ENCODE results near the gene VPS4B. TPM values are rescaled to one million over a fixed set of nuclear protein-coding genes. Genes with fewer than 3 reads are reported as not detected.

VPS4B gene
- polyA plus RNA-seq, 1 experiment = 17.0 TPM

DNA sequence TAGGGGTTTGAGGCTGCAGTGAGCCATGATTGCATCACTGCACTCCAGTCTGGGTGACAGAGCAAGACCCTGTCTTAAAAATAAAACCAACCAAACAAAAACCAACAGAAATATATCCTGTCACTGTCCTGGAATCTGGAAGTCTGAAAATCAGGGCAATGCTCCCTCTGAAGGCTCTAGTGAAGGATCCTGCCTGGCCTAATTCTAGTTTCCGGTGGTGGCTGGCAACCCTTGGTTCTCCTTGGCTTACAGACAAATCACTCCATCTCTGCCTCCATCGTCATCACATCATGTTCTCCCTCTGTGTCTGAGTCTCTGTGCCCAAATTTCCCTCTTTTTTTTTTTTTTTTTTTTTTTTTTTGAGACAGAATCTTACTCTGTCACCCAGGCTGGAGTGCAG lies 15.9 kb upstream of the VPS4B start:
- Histone ChIP-seq H3K36me3 (ENCODE audit: control insufficient read depth, insufficient read depth, low read length) (no peaks in the 10 kb centered on the region), H3K27me3 (ENCODE audit: control insufficient read depth, insufficient read depth, low read length) (peaks cover 2% of the 10 kb centered on the region; the same call in 1 of the 2 replicates), H3K4me3 (ENCODE audit: low read depth, low read length) (no peak overlapping the region)
- TF ChIP-seq, protein P1, sequence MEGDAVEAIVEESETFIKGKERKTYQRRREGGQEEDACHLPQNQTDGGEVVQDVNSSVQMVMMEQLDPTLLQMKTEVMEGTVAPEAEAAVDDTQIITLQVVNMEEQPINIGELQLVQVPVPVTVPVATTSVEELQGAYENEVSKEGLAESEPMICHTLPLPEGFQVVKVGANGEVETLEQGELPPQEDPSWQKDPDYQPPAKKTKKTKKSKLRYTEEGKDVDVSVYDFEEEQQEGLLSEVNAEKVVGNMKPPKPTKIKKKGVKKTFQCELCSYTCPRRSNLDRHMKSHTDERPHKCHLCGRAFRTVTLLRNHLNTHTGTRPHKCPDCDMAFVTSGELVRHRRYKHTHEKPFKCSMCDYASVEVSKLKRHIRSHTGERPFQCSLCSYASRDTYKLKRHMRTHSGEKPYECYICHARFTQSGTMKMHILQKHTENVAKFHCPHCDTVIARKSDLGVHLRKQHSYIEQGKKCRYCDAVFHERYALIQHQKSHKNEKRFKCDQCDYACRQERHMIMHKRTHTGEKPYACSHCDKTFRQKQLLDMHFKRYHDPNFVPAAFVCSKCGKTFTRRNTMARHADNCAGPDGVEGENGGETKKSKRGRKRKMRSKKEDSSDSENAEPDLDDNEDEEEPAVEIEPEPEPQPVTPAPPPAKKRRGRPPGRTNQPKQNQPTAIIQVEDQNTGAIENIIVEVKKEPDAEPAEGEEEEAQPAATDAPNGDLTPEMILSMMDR (IDR thresholded peaks at IDR 0.05; ENCODE audit: insufficient read depth, low read depth, low read length) = no peak
- CTCF ChIA-PET = interaction anchor here (0.7 to 5.0 kb wide), 17 partner anchors 10 to 498 kb away, joined by 3 to 44 read pairs (median 7); partner anchors contain the start of gene VPS4B
- DNase-seq (ENCODE audit: low read depth) = no peak
- POLR2A ChIA-PET = no interaction called here

DNA sequence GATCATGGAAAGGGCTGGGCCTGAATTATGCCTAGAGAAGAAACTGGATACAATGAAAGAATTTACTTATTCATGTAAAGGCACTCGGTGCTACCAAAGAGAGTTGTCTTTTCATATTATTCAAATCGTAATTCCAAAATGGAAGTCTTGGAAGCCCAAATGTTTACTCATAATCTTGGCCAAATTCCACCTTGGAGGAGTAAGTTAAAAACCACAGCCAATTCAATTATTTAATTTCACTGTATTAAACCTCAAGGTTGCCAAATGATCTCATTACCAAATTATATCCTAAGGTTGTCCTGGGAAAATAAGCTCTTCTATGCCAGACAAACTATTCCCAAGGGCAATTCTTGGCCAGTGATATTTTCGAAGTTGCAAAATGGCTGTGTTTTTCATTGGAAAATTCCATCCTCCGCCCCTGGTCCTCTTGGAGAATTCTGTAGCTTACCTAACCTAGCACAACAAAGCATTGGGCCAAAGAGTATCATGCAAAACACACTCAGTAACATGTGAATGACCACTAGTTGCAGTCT lies 11.1 kb upstream of the VPS4B start:
- ChIA-PET POLR2A (no interaction called here), CTCF (no interaction called here)
- no peak overlapping the region for H3K4me3 ChIP-seq (ENCODE audit: low read depth, low read length)
- H3K27me3 ChIP-seq (ENCODE audit: control insufficient read depth, insufficient read depth, low read length) = peaks cover 2% of the 10 kb centered on the region; the same call in 1 of the 2 replicates
- DNase-seq (ENCODE audit: low read depth) = peak; percentile 78
- H3K36me3 ChIP-seq (ENCODE audit: control insufficient read depth, insufficient read depth, low read length) = no peaks in the 10 kb centered on the region
- TF ChIP-seq, protein P1 (IDR thresholded peaks at IDR 0.05; ENCODE audit: insufficient read depth, low read depth, low read length) = no peak

DNA sequence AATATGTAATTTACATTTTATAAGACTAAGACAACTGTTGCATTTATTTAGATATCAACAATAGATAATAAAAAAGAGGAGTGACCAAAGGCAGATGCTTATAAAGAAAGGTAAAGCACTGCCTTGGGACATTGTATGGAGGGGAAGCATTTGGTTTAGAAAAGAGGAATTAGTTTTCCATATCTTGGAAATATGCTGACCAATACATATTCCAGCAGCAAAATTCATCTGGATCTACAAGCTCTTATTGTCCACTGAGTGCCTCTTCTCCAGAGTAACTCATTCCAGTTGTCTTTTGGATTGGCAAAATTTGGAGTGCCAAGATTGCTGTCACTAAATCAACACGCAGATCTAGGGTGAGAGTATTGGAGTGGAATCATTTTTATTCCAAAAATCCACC lies 8.9 kb upstream of the VPS4B start:
- TF ChIP-seq, protein P1 (IDR thresholded peaks at IDR 0.05; ENCODE audit: insufficient read depth, low read depth, low read length) = no peak
- ChIA-PET CTCF (no interaction called here), POLR2A (no interaction called here)
- DNase-seq (ENCODE audit: low read depth) = no peak
- Histone ChIP-seq H3K36me3 (ENCODE audit: control insufficient read depth, insufficient read depth, low read length) (no peaks in the 10 kb centered on the region), H3K4me3 (ENCODE audit: low read depth, low read length) (no peak overlapping the region), H3K27me3 (ENCODE audit: control insufficient read depth, insufficient read depth, low read length) (peaks cover 2% of the 10 kb centered on the region; the same call in 1 of the 2 replicates)

DNA sequence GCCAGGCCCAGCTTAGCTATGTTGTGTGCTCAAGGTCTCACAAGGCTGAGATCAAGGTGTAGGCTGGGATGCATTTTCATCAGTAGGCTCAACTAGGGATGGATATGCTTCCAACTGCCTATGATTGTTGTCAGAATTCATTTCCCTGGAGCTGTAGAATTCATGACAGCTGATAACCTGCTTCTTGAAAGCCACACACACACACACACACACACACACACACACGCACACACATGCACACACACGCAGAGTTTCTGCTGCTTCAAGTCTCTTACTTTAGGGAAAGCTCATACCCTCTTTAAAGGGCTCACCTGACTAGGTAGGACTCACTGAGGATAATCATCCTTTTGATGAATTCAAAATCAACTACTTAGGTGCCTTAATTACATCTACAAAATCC lies 8.2 kb upstream of the VPS4B start:
- TF ChIP-seq, protein P1 (IDR thresholded peaks at IDR 0.05; ENCODE audit: insufficient read depth, low read depth, low read length) = no peak
- CTCF ChIA-PET = no interaction called here
- no peak overlapping the region for H3K4me3 ChIP-seq (ENCODE audit: low read depth, low read length)
- DNase-seq (ENCODE audit: low read depth) = no peak
- POLR2A ChIA-PET = no interaction called here
- peaks cover 2% of the 10 kb centered on the region; the same call in 1 of the 2 replicates for H3K27me3 ChIP-seq (ENCODE audit: control insufficient read depth, insufficient read depth, low read length)
- no peaks in the 10 kb centered on the region for H3K36me3 ChIP-seq (ENCODE audit: control insufficient read depth, insufficient read depth, low read length)

DNA sequence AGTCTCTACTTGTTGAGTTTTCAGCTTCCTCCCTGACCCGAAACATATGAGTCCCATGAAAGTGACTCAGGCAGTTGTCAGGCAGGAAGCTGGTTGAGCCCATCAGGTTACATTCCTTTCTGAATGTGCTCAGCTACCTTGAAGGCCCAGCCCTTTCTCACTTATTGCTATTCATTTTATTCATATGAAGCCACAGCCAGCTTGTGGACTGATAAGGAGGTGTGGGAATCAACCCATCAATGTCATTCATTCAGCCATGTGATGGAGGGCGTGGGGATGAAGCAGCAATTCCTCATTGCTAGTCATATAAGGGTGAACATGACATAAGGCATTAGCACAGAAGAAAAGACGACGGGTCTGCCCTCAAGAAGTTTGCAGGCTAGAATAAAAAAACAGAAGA lies 5.3 kb upstream of the VPS4B start:
- DNase-seq (ENCODE audit: low read depth) = no peak
- TF ChIP-seq, protein P1 (IDR thresholded peaks at IDR 0.05; ENCODE audit: insufficient read depth, low read depth, low read length) = no peak
- Histone ChIP-seq H3K27me3 (ENCODE audit: control insufficient read depth, insufficient read depth, low read length) (no peaks in the 10 kb centered on the region), H3K36me3 (ENCODE audit: control insufficient read depth, insufficient read depth, low read length) (no peaks in the 10 kb centered on the region), H3K4me3 (ENCODE audit: low read depth, low read length) (no peak overlapping the region)
- ChIA-PET POLR2A (no interaction called here), CTCF (interaction anchor here (1.1 to 4.8 kb wide), 2 partner anchors 10 to 37 kb away, joined by 5 to 38 read pairs; no protein-coding TSS in a partner anchor)

All from BJ (cell line).